ENCODE results near the gene SCAANT1.

DNA sequence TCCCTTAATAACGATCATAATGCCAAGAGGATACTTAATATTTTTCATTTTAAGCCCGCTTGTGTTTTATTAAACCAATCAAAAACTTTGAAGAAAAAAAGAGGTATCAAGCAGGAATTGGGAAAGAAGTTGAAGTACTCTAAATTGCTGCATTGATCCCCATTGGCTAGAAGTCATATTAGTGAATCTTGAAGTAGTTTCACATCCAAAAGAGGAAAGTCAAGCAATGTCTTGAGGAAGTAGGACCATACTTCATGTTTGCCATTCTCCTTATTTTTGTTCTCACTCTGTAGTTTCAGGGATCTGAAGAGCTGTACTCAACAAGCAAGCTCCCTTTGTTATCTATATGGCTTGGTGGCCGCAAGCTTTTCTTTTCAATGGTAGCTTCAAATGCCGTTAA is 2.2 kb downstream of the SCAANT1 start:
- TF ChIP-seq, protein P1, sequence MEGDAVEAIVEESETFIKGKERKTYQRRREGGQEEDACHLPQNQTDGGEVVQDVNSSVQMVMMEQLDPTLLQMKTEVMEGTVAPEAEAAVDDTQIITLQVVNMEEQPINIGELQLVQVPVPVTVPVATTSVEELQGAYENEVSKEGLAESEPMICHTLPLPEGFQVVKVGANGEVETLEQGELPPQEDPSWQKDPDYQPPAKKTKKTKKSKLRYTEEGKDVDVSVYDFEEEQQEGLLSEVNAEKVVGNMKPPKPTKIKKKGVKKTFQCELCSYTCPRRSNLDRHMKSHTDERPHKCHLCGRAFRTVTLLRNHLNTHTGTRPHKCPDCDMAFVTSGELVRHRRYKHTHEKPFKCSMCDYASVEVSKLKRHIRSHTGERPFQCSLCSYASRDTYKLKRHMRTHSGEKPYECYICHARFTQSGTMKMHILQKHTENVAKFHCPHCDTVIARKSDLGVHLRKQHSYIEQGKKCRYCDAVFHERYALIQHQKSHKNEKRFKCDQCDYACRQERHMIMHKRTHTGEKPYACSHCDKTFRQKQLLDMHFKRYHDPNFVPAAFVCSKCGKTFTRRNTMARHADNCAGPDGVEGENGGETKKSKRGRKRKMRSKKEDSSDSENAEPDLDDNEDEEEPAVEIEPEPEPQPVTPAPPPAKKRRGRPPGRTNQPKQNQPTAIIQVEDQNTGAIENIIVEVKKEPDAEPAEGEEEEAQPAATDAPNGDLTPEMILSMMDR (IDR thresholded peaks at IDR 0.05; ENCODE audit: low read depth, low read length): no peak
- no peak for TF ChIP-seq POLR2A (IDR thresholded peaks at IDR 0.05; ENCODE audit: extremely low read depth, insufficient read length)
- TF ChIP-seq MYC (IDR thresholded peaks at IDR 0.05; ENCODE audit: low read depth, low read length): no peak
- TF ChIP-seq, protein P2, sequence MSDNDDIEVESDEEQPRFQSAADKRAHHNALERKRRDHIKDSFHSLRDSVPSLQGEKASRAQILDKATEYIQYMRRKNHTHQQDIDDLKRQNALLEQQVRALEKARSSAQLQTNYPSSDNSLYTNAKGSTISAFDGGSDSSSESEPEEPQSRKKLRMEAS (IDR thresholded peaks at IDR 0.05; ENCODE audit: low read depth, low read length): no peak
